IgD-negative memory B cell (primary cell): ENCODE data around the gene SUPT3H. TPM values are rescaled to one million over a fixed set of nuclear protein-coding genes. Genes with fewer than 3 reads are reported as not detected.
"Not testable (repeated sequence)": the region's sequence is repeated elsewhere in the genome, so short reads cannot be mapped to it uniquely, and the experiment has no call there.

Experiments
- H3K27ac Mint-ChIP-seq, 3 donors: one replicate each; pipeline ENCODE4 v1.8.0; 2020 to 2022; ENCODE audit warnings: mild to moderate bottlenecking in 3 of 3, mixed read lengths in 3 of 3, moderate library complexity in 1 of 3
- H3K27me3 Mint-ChIP-seq: one replicate; pipeline ENCODE4 v1.8.0; 2021; ENCODE audit warnings: mixed read lengths
- H3K36me3 Mint-ChIP-seq: one replicate; pipeline ENCODE4 v1.8.0; 2020; ENCODE audit warnings: mild to moderate bottlenecking, mixed read lengths
- H3K4me1 Mint-ChIP-seq, 3 donors: one replicate each; pipeline ENCODE4 v1.8.0; 2020 to 2022; ENCODE audit warnings: mixed read lengths in 3 of 3, mild to moderate bottlenecking in 1 of 3
- H3K4me3 Mint-ChIP-seq, 4 donors: one replicate each; pipeline ENCODE4 v1.8.0; 2020 to 2022; ENCODE audit warnings: mild to moderate bottlenecking in 4 of 4, mixed read lengths in 4 of 4, moderate library complexity in 3 of 4
- H3K9me3 Mint-ChIP-seq, 3 donors: one replicate each; pipeline ENCODE4 v1.8.0; 2020 to 2021; ENCODE audit warnings: mixed read lengths in 3 of 3, mild to moderate bottlenecking in 1 of 3
- polyA plus RNA-seq: library from polyadenylated mRNA; unstranded; fragments of 300-500 nt; fragmentation: Illumina TruSeq; gene quantifications from one replicate; pipeline ENCODE4 v1.2.3, GENCODE V29; 2021

SUPT3H gene
- polyA plus RNA-seq, 1 donor from 2014 or later = 8.5 TPM

GRCh38 chr6:45277741-45278140, 100.0 kb downstream of the SUPT3H start:
- not testable (repeated sequence) for H3K27ac Mint-ChIP-seq, H3K4me1 Mint-ChIP-seq, H3K9me3 Mint-ChIP-seq, H3K27me3 Mint-ChIP-seq, H3K4me3 Mint-ChIP-seq, H3K36me3 Mint-ChIP-seq

- no peak overlapping the region for H3K4me3 Mint-ChIP-seq
- peaks cover 0 to 2% (median 0%) of the 10 kb centered on the region in 3 donors for H3K4me1 Mint-ChIP-seq
- H3K27ac Mint-ChIP-seq = no peak overlapping the region
- H3K27me3 Mint-ChIP-seq = no peaks in the 10 kb centered on the region
- peaks cover 0 to 6% (median 4%) of the 10 kb centered on the region in 3 donors for H3K9me3 Mint-ChIP-seq
- peaks cover 9% of the 10 kb centered on the region for H3K36me3 Mint-ChIP-seq
Observed at GRCh38 chr6:45275358-45275757, 102.4 kb downstream of the SUPT3H start.

- Mint-ChIP-seq H3K27ac (no peak overlapping the region), H3K36me3 (peaks cover 7% of the 10 kb centered on the region), H3K27me3 (no peaks in the 10 kb centered on the region), H3K4me3 (no peak overlapping the region), H3K4me1 (peaks cover 0 to 2% (median 0%) of the 10 kb centered on the region in 3 donors), H3K9me3 (peaks cover 0 to 7% (median 2%) of the 10 kb centered on the region in 3 donors)
Observed at GRCh38 chr6:45272626-45273025, 105.1 kb downstream of the SUPT3H start.

DNA sequence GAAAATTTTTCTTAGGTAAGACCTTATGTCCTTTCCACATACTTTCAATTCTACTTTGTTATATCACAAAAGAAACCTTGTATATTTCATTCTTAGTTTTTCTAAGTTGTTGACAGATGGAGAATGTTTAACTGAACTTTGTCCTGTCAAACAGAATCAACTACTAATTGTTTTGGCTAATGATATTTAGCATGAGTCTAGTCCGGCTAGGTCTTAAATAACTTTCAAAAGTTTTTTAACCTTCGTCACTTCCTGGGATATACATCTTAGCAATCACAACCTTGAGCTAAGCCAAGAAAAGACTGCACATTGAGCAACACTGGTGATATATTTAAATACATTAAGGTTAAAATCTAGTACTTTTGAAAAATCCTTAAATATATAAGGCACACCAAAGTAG, 112.5 kb downstream of the SUPT3H start:
- no peak overlapping the region for H3K4me3 Mint-ChIP-seq
- H3K36me3 Mint-ChIP-seq = peaks cover 4% of the 10 kb centered on the region
- no peaks in the 10 kb centered on the region for H3K27me3 Mint-ChIP-seq
- no peak overlapping the region for H3K27ac Mint-ChIP-seq
- H3K9me3 Mint-ChIP-seq = no peaks in the 10 kb centered on the region
- no peaks in the 10 kb centered on the region for H3K4me1 Mint-ChIP-seq

DNA sequence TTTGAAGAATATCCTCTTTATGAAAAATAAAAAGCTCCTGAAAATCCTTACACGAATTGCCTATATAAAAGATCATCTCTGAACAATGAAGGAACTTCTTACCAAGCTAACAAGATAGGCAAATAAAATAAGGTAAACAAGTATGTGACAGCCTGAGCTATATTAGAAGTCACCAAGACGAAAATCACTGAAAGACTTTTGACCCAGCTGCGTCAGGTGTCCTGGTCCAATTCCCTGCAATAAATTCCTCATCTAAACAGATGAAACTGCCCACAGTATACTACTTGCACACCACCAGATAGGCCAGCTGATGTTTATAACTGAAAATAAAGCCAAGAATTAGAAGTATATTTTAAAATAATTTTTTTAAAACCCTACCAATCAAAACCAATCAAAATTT, 117.0 kb downstream of the SUPT3H start:
- Mint-ChIP-seq H3K27me3 (no peaks in the 10 kb centered on the region), H3K27ac (no peak overlapping the region), H3K4me3 (no peak overlapping the region), H3K4me1 (no peaks in the 10 kb centered on the region), H3K36me3 (peaks cover 4% of the 10 kb centered on the region), H3K9me3 (no peaks in the 10 kb centered on the region)

GRCh38 chr6:45256697-45257695, 120.7 kb downstream of the SUPT3H start:
- Mint-ChIP-seq H3K4me3 (no peak overlapping the region), H3K27ac (no peak overlapping the region), H3K27me3 (no peaks in the 10 kb centered on the region)

GRCh38 chr6:45255434-45255833, 122.3 kb downstream of the SUPT3H start:
- Mint-ChIP-seq H3K4me3 (no peak overlapping the region), H3K9me3 (no peaks in the 10 kb centered on the region), H3K27ac (peak overlapping the region in 1 of 3 donors; percentile 7), H3K36me3 (peaks cover 3% of the 10 kb centered on the region), H3K27me3 (no peaks in the 10 kb centered on the region), H3K4me1 (no peaks in the 10 kb centered on the region)

More at GRCh38 chr6:45256697-45257695, 120.7 kb downstream of the SUPT3H start:
- Mint-ChIP-seq H3K36me3 (no peaks in the 10 kb centered on the region), H3K9me3 (no peaks in the 10 kb centered on the region), H3K4me1 (no peaks in the 10 kb centered on the region)

- H3K4me3 Mint-ChIP-seq = no peak overlapping the region
- H3K9me3 Mint-ChIP-seq = no peaks in the 10 kb centered on the region
- no peak overlapping the region for H3K27ac Mint-ChIP-seq
- H3K27me3 Mint-ChIP-seq = no peaks in the 10 kb centered on the region
- H3K4me1 Mint-ChIP-seq = no peaks in the 10 kb centered on the region
- H3K36me3 Mint-ChIP-seq = peaks cover 4% of the 10 kb centered on the region
Observed at GRCh38 chr6:45254253-45254652, 123.5 kb downstream of the SUPT3H start.

- Mint-ChIP-seq H3K4me1 (no peaks in the 10 kb centered on the region), H3K27me3 (no peaks in the 10 kb centered on the region), H3K27ac (no peak overlapping the region), H3K9me3 (no peaks in the 10 kb centered on the region), H3K36me3 (peaks cover 6% of the 10 kb centered on the region), H3K4me3 (no peak overlapping the region)
Observed at GRCh38 chr6:45253453-45253852, 124.3 kb downstream of the SUPT3H start.

GRCh38 chr6:45231660-45232059, 146.1 kb downstream of the SUPT3H start:
- Mint-ChIP-seq H3K27me3 (no peaks in the 10 kb centered on the region), H3K36me3 (peaks cover 11% of the 10 kb centered on the region), H3K4me1 (no peaks in the 10 kb centered on the region), H3K9me3 (peaks cover 9 to 23% (median 11%) of the 10 kb centered on the region in 3 donors), H3K4me3 (no peak overlapping the region), H3K27ac (no peak overlapping the region)

GRCh38 chr6:45229416-45229815, 148.3 kb downstream of the SUPT3H start:
- H3K36me3 Mint-ChIP-seq = peaks cover 11% of the 10 kb centered on the region
- peaks cover 8 to 23% (median 9%) of the 10 kb centered on the region in 3 donors for H3K9me3 Mint-ChIP-seq
- H3K27ac Mint-ChIP-seq = no peak overlapping the region
- H3K4me3 Mint-ChIP-seq = no peak overlapping the region
- no peaks in the 10 kb centered on the region for H3K27me3 Mint-ChIP-seq
- no peaks in the 10 kb centered on the region for H3K4me1 Mint-ChIP-seq

GRCh38 chr6:45226081-45226480, 151.7 kb downstream of the SUPT3H start:
- Mint-ChIP-seq H3K27ac (no peak overlapping the region), H3K4me1 (no peaks in the 10 kb centered on the region), H3K36me3 (peaks cover 4% of the 10 kb centered on the region), H3K4me3 (no peak overlapping the region), H3K27me3 (no peaks in the 10 kb centered on the region), H3K9me3 (peaks cover 2 to 7% (median 3%) of the 10 kb centered on the region in 3 donors)

DNA sequence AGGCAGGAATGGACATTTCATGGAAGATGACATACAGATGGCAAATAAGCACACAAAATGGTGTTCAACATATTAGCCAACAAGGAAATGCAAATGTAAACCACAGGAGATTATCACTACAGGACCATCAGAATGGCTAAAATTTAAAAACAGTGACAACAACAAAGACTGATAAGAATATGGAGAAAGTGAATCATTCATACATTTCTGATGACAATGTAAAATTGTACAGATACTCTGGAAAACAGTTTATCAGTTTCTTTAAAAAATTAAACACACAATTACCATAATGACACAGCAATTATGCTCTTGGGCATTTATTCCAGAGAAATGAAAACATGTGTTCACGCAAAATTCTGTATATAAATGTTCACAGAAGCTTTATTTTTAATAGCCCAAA, 155.4 kb downstream of the SUPT3H start:
- H3K9me3 Mint-ChIP-seq = peaks cover 0 to 4% (median 2%) of the 10 kb centered on the region in 3 donors
- H3K36me3 Mint-ChIP-seq = no peaks in the 10 kb centered on the region
- H3K27ac Mint-ChIP-seq = no peak overlapping the region
- no peak overlapping the region for H3K4me3 Mint-ChIP-seq
- H3K27me3 Mint-ChIP-seq = no peaks in the 10 kb centered on the region
- peaks cover 0 to 1% (median 0%) of the 10 kb centered on the region in 3 donors for H3K4me1 Mint-ChIP-seq

DNA sequence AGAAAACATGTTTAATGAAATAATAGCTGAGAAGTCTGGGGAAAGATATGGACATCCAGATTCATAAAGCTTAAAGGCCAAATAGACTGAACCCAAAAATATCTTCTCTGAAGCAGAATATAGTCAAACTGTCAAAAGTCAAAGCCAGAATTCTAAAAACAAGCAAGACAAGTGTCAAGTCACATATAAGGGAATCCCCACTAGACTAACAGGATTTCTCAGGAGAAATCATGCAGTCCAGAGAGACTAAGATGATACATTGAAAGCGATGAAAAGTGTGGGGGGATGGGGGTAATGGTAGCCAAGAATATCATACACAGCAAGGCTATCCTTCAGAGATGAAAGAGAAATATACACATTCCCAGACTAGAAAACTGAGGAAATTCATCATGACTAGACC, 162.0 kb downstream of the SUPT3H start:
- Mint-ChIP-seq H3K27me3 (no peaks in the 10 kb centered on the region), H3K27ac (no peak overlapping the region), H3K36me3 (peaks cover 3% of the 10 kb centered on the region), H3K4me3 (peak overlapping the region in 1 of 4 donors; percentile 47), H3K4me1 (peaks cover 0 to 1% (median 0%) of the 10 kb centered on the region in 3 donors), H3K9me3 (peaks cover 2 to 18% (median 11%) of the 10 kb centered on the region in 3 donors)

- Mint-ChIP-seq H3K27ac (no peak overlapping the region), H3K4me1 (peaks cover 0 to 3% (median 0%) of the 10 kb centered on the region in 3 donors), H3K36me3 (peaks cover 9% of the 10 kb centered on the region), H3K27me3 (no peaks in the 10 kb centered on the region), H3K4me3 (no peak overlapping the region), H3K9me3 (peaks cover 11 to 27% (median 22%) of the 10 kb centered on the region in 3 donors)
Observed at GRCh38 chr6:45212976-45213375, 164.8 kb downstream of the SUPT3H start.

- Mint-ChIP-seq H3K9me3 (peaks cover 10 to 19% (median 14%) of the 10 kb centered on the region in 3 donors), H3K27me3 (no peaks in the 10 kb centered on the region), H3K36me3 (peaks cover 9% of the 10 kb centered on the region), H3K4me1 (peaks cover 0 to 3% (median 0%) of the 10 kb centered on the region in 3 donors), H3K4me3 (no peak overlapping the region), H3K27ac (no peak overlapping the region)
Observed at GRCh38 chr6:45209762-45210161, 168.0 kb downstream of the SUPT3H start.
